Sigmoid colon (tissue), 4 donors: Measurements from ENCODE around the gene GIT2.

Experiments
- EP300 ChIP-seq, 4 donors: sonication (generic); formaldehyde crosslinking; IDR thresholded peaks; one replicate each; pipeline ENCODE4 v1.6.1; 2017; ENCODE audit warnings: antibody characterized with exemption in 4 of 4
- POLR2AphosphoS5 ChIP-seq, 4 donors: sonication (generic); formaldehyde crosslinking; IDR thresholded peaks; one replicate each; pipeline ENCODE4 v1.6.1; 2017; ENCODE audit warnings: antibody characterized with exemption in 4 of 4
- TF ChIP-seq, protein P1 (sequence below), 4 experiments: fragments of 450-650 bp in 3 of 4; fragments of 200-600 bp in 1 of 4; IDR thresholded peaks; one replicate each; pipeline ENCODE4 v1.5.1; 2016 to 2019; ENCODE audit warnings: antibody characterized with exemption in 4 of 4, mild to moderate bottlenecking in 3 of 4, moderate library complexity in 2 of 4

DNA sequence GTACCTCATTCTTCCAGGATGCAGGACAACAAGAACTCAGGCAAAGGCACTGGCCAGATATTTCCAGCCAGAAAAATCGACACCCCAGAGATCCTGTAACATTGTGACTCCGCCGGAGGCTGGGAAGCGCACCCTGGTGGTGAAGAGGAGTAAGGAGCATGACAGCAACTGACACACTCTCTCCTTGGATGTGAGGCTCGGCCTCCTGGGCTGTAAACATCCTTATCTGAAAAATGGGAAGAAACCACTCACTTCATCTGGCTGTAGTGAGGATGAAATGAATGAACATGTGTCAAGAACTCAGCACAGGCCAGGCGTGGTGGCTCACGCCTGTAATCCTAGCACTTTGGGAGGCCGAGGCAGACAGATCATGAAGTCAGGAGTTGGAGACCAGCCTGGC lies 68.5 kb downstream of the GIT2 start:
- TF ChIP-seq, protein P1, sequence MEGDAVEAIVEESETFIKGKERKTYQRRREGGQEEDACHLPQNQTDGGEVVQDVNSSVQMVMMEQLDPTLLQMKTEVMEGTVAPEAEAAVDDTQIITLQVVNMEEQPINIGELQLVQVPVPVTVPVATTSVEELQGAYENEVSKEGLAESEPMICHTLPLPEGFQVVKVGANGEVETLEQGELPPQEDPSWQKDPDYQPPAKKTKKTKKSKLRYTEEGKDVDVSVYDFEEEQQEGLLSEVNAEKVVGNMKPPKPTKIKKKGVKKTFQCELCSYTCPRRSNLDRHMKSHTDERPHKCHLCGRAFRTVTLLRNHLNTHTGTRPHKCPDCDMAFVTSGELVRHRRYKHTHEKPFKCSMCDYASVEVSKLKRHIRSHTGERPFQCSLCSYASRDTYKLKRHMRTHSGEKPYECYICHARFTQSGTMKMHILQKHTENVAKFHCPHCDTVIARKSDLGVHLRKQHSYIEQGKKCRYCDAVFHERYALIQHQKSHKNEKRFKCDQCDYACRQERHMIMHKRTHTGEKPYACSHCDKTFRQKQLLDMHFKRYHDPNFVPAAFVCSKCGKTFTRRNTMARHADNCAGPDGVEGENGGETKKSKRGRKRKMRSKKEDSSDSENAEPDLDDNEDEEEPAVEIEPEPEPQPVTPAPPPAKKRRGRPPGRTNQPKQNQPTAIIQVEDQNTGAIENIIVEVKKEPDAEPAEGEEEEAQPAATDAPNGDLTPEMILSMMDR (IDR thresholded peaks at IDR 0.05): peak in 2 of 4 experiments; percentile 26 to 44
- TF ChIP-seq POLR2AphosphoS5 (IDR thresholded peaks at IDR 0.05) (no peak), EP300 (IDR thresholded peaks at IDR 0.05) (no peak)
